ENCODE measurements around the gene SPTLC3.

The SPTLC3 gene

DNA sequence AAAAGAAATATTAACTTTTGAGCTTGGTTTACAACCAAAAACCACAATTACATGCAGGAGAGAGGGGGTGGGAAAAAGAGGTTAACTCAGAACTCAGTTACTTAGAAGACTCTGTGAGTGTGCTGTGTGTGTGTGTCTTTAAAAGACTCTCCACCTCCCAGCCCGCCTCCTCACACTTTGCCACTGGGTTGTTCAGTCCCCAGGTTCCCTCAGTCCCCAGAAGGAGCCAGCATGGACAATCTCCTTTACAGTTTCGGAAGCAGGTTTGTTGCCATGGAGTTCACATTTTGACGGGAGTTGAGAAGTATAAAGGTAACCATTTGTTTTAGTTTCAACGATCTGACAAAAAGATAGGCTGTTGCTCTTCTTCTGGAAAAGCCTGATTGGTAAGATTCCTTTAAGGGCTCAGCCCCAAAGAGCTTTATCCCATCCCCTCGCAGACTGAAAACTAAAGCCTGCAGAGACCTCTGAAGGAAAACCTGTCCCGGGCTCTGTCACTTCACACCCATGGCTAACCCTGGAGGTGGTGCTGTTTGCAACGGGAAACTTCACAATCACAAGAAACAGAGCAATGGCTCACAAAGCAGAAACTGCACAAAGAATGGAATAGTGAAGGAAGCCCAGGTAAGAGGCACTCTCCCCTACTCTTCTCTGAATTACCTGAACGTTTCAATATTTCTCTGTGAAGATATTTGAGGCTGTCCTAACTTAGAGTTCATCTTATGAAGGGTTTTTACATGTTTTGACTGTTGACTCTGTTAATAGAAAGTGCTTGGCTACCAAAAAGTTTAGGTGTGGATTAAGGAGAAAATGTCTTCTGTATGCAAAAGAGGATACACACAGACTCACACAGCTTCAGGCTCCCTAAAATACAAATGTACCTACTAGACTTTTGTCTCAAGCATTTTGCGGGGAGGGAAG, at the start of gene SPTLC3:
Gene SPTLC3, plus strand, starts transcription at position 212 of the 921 bp plus-strand sequence. Its CDS starts 296 bp downstream, at position 508.
- H3K4me3 ChIP-seq (ENCODE audit: low read depth, low read length), result peak within 1 kb of the TSS; percentile 48
- DNase-seq (ENCODE audit: low read depth), result peak; percentile 22
- TF ChIP-seq, protein P1, sequence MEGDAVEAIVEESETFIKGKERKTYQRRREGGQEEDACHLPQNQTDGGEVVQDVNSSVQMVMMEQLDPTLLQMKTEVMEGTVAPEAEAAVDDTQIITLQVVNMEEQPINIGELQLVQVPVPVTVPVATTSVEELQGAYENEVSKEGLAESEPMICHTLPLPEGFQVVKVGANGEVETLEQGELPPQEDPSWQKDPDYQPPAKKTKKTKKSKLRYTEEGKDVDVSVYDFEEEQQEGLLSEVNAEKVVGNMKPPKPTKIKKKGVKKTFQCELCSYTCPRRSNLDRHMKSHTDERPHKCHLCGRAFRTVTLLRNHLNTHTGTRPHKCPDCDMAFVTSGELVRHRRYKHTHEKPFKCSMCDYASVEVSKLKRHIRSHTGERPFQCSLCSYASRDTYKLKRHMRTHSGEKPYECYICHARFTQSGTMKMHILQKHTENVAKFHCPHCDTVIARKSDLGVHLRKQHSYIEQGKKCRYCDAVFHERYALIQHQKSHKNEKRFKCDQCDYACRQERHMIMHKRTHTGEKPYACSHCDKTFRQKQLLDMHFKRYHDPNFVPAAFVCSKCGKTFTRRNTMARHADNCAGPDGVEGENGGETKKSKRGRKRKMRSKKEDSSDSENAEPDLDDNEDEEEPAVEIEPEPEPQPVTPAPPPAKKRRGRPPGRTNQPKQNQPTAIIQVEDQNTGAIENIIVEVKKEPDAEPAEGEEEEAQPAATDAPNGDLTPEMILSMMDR (IDR thresholded peaks at IDR 0.05; ENCODE audit: control insufficient read depth, extremely low read depth, insufficient read depth), result peak; percentile 41; the same call in 1 of the 2 replicates

DNA sequence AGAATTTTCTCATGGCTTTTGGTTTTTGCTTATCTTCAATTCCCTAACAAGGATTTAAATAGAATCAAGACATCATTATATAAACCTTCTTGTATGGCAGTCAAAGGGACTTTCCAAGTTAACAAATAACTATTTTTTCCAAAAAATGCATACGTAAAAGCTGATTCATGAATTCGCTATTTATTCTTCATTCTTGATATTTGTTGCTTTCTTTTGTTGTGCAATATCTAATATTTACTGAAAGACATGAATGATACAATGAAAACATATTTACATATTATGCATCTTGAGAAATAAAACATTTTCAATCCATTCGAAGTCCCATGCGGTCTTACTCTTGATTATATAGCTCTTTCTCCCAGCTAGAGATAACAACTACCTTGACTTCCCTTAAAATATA, 47.0 kb upstream of the SPTLC3 start:
- TF ChIP-seq, protein P1 (IDR thresholded peaks at IDR 0.05; ENCODE audit: control insufficient read depth, extremely low read depth, insufficient read depth), result no peak
- no peak for DNase-seq (ENCODE audit: low read depth)
- H3K4me3 ChIP-seq (ENCODE audit: low read depth, low read length), result no peak overlapping the region

DNA sequence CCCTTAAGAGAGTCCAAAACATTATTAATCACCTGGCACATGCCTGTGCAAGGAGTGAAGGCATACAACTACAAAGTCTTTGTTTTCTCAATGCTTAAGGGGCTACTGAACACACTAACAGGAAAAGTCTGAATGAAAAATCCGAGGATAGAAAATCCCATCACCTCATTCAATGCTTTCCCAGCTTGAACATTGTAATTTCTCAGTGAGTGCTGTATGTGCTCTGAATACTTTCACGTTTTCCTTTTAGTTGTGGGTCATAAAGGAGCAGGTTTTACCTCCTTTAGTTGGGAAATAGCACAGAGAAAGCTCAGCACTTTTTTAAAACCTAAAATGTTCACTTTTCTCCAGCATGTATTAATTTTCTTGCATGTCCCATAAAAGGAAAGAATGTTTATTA, 45.9 kb upstream of the SPTLC3 start:
- H3K4me3 ChIP-seq (ENCODE audit: low read depth, low read length), result peak overlapping the region; percentile 22
- TF ChIP-seq, protein P1 (IDR thresholded peaks at IDR 0.05; ENCODE audit: control insufficient read depth, extremely low read depth, insufficient read depth), result no peak
- no peak for DNase-seq (ENCODE audit: low read depth)

DNA sequence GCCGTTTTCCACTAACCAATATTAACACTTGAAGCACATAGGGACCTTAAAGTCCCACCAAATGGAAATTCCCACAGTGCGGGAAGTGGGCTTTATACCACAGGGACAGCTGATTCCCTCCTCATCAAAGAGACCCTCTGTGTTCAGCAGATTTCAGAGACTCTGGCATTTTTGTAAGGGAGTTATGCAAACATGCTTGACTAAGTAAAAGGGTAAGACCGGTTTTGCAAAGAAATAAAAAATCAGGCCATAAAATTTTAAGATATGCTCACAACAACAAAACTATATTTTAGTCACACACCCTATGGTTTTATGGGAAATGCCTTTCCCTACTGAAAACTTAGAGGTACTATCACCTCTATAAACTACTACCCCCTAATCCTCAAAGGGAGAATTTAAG, 45.4 kb upstream of the SPTLC3 start:
- H3K4me3 ChIP-seq (ENCODE audit: low read depth, low read length), result peak overlapping the region; percentile 22
- peak; percentile 36 for DNase-seq (ENCODE audit: low read depth)

DNA sequence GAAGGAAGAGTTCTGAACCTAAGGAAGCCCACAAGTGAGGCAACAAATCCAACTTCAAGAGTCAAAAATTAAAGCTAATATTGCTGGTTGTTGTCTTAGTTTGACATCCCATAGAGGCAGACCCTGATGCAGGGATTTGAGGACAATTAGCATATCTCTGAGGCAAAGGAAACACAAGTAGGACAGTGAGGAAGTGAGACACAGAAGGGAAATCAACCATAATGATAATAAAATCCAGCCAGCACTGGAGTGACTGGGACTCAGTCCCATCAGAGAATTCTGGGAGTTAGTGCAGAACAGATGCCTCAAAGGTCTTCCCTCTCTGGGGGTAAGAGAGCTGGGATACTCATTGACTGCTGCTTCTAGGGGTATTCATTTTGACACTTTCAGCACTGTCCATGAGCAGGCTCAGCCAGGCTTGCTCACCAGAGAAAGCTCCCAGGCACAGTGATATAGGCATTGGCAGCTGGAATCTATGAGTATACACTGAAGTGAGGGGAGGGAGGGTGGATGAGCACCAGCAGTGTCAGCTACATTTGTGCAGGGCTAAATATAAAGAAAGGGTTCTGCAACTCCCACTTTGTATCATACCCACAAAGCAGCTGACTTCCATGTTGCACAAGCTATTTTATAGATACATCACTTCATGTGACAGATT, 43.4 kb upstream of the SPTLC3 start:
- TF ChIP-seq, protein P1 (IDR thresholded peaks at IDR 0.05; ENCODE audit: control insufficient read depth, extremely low read depth, insufficient read depth), result no peak
- DNase-seq (ENCODE audit: low read depth), result no peak
- no peak overlapping the region for H3K4me3 ChIP-seq (ENCODE audit: low read depth, low read length)

More for the DNA sequence above, 45.4 kb upstream of the SPTLC3 start:
- TF ChIP-seq, protein P1 (IDR thresholded peaks at IDR 0.05; ENCODE audit: control insufficient read depth, extremely low read depth, insufficient read depth), result no peak

DNA sequence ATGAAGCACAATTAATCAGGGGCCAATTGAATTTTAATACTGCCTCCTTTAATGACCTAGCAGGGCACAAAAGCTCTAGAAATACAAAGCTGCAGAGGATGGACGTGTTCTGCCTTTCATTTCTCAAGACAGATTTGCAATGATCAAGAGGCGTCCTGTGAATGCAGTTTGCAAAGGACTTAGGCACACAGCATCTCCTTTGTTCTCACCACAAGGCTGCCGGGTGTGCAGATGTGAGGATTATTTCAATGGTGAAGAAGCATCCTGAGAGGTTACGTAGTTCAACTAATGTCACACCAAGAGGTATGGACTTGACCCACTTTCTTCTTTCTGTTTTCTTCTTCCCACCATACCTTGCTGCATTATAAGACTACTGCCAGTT, 42.9 kb upstream of the SPTLC3 start:
- DNase-seq (ENCODE audit: low read depth), result no peak
- TF ChIP-seq, protein P1 (IDR thresholded peaks at IDR 0.05; ENCODE audit: control insufficient read depth, extremely low read depth, insufficient read depth), result no peak
- no peak overlapping the region for H3K4me3 ChIP-seq (ENCODE audit: low read depth, low read length)
